EH (cell line): Measurements from ENCODE around the gene MICA.
"Not testable (repeated sequence)": the region's sequence is repeated elsewhere in the genome, so short reads cannot be mapped to it uniquely, and the experiment has no call there.

Experiments
- DNase-seq: peaks from one replicate; pipeline ENCODE4 v3.0.0-alpha.2; 2015; ENCODE audit warnings: low read depth

The MICA gene

GRCh38 chr6:31414148-31414770 is 10.9 kb downstream of the MICA start:
- not testable (repeated sequence) for DNase-seq

- no peak for DNase-seq
Measured at GRCh38 chr6:31414771-31415265, 11.4 kb downstream of the MICA start.

GRCh38 chr6:31416394-31417014 is 13.1 kb downstream of the MICA start:
- no peak for DNase-seq

GRCh38 chr6:31418251-31418650 is 14.9 kb downstream of the MICA start:
- DNase-seq, result no peak

GRCh38 chr6:31419842-31420241 is 16.4 kb downstream of the MICA start:
- no peak for DNase-seq

- DNase-seq, result no peak
Measured at GRCh38 chr6:31420546-31420945, 17.2 kb downstream of the MICA start.

- no peak for DNase-seq
Measured at GRCh38 chr6:31422587-31422986, 19.2 kb downstream of the MICA start.

GRCh38 chr6:31423550-31423949 is 20.2 kb downstream of the MICA start:
- no peak for DNase-seq

GRCh38 chr6:31426395-31427354 is 23.3 kb downstream of the MICA start:
- DNase-seq, result no peak

- DNase-seq, result no peak
Measured at GRCh38 chr6:31430449-31430848, 27.1 kb downstream of the MICA start.

GRCh38 chr6:31435051-31435450 is 31.7 kb downstream of the MICA start:
- not testable (repeated sequence) for DNase-seq

GRCh38 chr6:31438222-31438621 is 34.8 kb downstream of the MICA start:
- DNase-seq, result no peak

GRCh38 chr6:31438677-31439076 is 35.3 kb downstream of the MICA start:
- DNase-seq, result no peak

GRCh38 chr6:31441365-31442267 is 38.2 kb downstream of the MICA start:
- DNase-seq, result peak; percentile 73

GRCh38 chr6:31446481-31446880 is 43.1 kb downstream of the MICA start:
- DNase-seq, result peak; percentile 44

- not testable (repeated sequence) for DNase-seq
Measured at GRCh38 chr6:31446999-31447789, 43.8 kb downstream of the MICA start.

- DNase-seq, result no peak
Measured at GRCh38 chr6:31450751-31451150, 47.4 kb downstream of the MICA start.

GRCh38 chr6:31452859-31453258 is 49.5 kb downstream of the MICA start:
- no peak for DNase-seq

- peak; percentile 11 for DNase-seq
Measured at GRCh38 chr6:31453259-31453658, 49.9 kb downstream of the MICA start.

- not testable (repeated sequence) for DNase-seq
Measured at GRCh38 chr6:31459864-31460263, 56.5 kb downstream of the MICA start.
